K562 (cell line): ENCODE data around the gene MFSD12. TPM values are rescaled to one million over a fixed set of nuclear protein-coding genes. Genes with fewer than 3 reads are reported as not detected.

ENCODE experiments used
- AFF1 ChIP-seq, 2 experiments: fragments of 450-650 bp; IDR thresholded peaks; 2 replicates each; pipeline ENCODE4 v1.6.1; 2018; ENCODE audit warnings: mild to moderate bottlenecking in 2 of 2, low read depth in 1 of 2; ENCODE audit not compliant: partially characterized antibody in 2 of 2
- ARHGAP35 ChIP-seq: fragments of 450-650 bp; IDR thresholded peaks from 2 replicates; pipeline ENCODE4 v1.6.1; 2018; ENCODE audit not compliant: partially characterized antibody
- ARID2 ChIP-seq: fragments of 450-650 bp; IDR thresholded peaks from 2 replicates; pipeline ENCODE4 v1.6.1; 2017; ENCODE audit warnings: antibody characterized with exemption, mild to moderate bottlenecking
- CBFA2T3 ChIP-seq: fragments of 450-650 bp; IDR thresholded peaks from 2 replicates; pipeline ENCODE4 v1.6.1; 2017
- CHD2 ChIP-seq: IDR thresholded peaks from 2 replicates; pipeline ENCODE4 v1.6.1; 2011; ENCODE audit warnings: low read depth, low read length
- FOXA3 ChIP-seq, 2 experiments: fragments of 450-650 bp in 1 of 2; sonication (generic) in 1 of 2; formaldehyde crosslinking; IDR thresholded peaks in 1 of 2; conservative IDR thresholded peaks in 1 of 2; 2 replicates each; pipeline versions ENCODE4 v1.4.0 to v1.8.0; 2020 to 2022; ENCODE audit warnings: mild to moderate bottlenecking in 2 of 2, missing genetic modification reagents in 1 of 2
- FOXK2 ChIP-seq, 2 experiments: fragments of 450-650 bp; IDR thresholded peaks in 1 of 2; conservative IDR thresholded peaks in 1 of 2; 2 replicates each; pipeline ENCODE4 v1.6.1; 2016; ENCODE audit warnings: low read depth in 2 of 2, mild to moderate bottlenecking in 1 of 2
- HDAC1 ChIP-seq, 2 experiments: fragments of 450-650 bp; IDR thresholded peaks; 2 replicates each; pipeline ENCODE4 v1.6.1; 2016 to 2017; ENCODE audit warnings: inconsistent platforms in 1 of 2, mild to moderate bottlenecking in 1 of 2, moderate library complexity in 1 of 2
- KHSRP ChIP-seq: fragments of 450-650 bp; IDR thresholded peaks from 2 replicates; pipeline ENCODE4 v1.6.1; 2017
- MBD2 ChIP-seq: sonication (generic); IDR thresholded peaks from 2 replicates; pipeline ENCODE4 v1.6.1; 2016; ENCODE audit warnings: low read depth, borderline replicate concordance
- POLR2B ChIP-seq: fragments of 450-650 bp; IDR thresholded peaks from 2 replicates; pipeline ENCODE4 v1.6.1; 2018; ENCODE audit warnings: low read depth; ENCODE audit not compliant: partially characterized antibody
- SMARCA5 ChIP-seq: fragments of 450-650 bp; IDR thresholded peaks from 2 replicates; pipeline ENCODE4 v1.6.1; 2016
- SNIP1 ChIP-seq: fragments of 450-650 bp; IDR thresholded peaks from 2 replicates; pipeline ENCODE4 v1.7.1; 2017; ENCODE audit warnings: low read depth, mild to moderate bottlenecking
- polyA plus RNA-seq, 8 experiments: library from polyadenylated mRNA; depleted of rRNA in 4 of 8; stranded (reverse) in 5 of 8; unstranded in 3 of 8; fragments of >200 nt; fragmentation: Nextera tagmentation in 2 of 8; fragmentation: Illumina TruSeq in 1 of 8; extraction: Ambion mirVana in 2 of 8; extraction: Trizol in 1 of 8; gene quantifications; 2 replicates each; pipeline versions ENCODE4 v1.2.1 to v1.2.3, GENCODE V29; 2011 to 2014; ENCODE audit warnings: inconsistent platforms in 1 of 8, missing spikeins in 1 of 8
- total RNA-seq, 7 experiments: library from RNA; depleted of rRNA in 6 of 7; stranded (reverse); fragments of >200 nt in 6 of 7; fragmentation: Illumina TruSeq in 2 of 7; extraction: Trizol in 2 of 7; gene quantifications; 2 replicates each; pipeline versions ENCODE4 v1.2.1 to v1.2.3, GENCODE V29; 2011 to 2021; ENCODE audit warnings: low replicate concordance in 1 of 7
- TF ChIP-seq, protein P1 (sequence below): fragments of 250-450 bp; sonication (Bioruptor Pico); IDR thresholded peaks from 2 replicates; pipeline ENCODE4 v1.8.0; 2021; ENCODE audit warnings: borderline replicate concordance, mild to moderate bottlenecking, moderate library complexity; ENCODE audit not compliant: poor library complexity, severe bottlenecking
- TF ChIP-seq, protein P2 (sequence below): fragments of 450-650 bp; IDR thresholded peaks from 2 replicates; pipeline ENCODE4 v1.6.1; 2016; ENCODE audit warnings: antibody characterized with exemption

MFSD12 gene
- total and polyA plus RNA-seq, 9 of the 15 experiments (the other 6 are each of a cell fraction or from before 2014, with no cell fraction given): 0.69 to 112 (median 31.8) TPM

DNA sequence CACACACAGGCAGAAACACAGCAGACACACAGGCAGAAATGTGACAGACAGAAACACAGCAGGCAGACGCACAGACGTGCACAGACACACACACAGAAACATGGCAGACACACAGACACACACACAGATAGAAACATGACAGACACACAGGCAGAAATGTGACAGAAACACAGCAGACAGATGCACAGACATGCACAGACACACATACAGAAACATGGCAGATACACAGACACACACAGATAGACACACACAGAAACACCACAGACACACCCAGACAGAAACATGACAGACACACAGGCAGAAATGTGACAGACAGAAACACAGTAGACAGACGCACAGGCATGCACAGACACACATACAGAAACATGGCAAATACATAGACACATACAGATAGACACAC is 48.0 kb upstream of the MFSD12 start (continued):
- TF ChIP-seq FOXA3 (CRISPR knock-in tag; conservative IDR thresholded peaks at IDR 0.05 in 1 of 2, IDR thresholded peaks at IDR 0.05 in 1 of 2) (no peak), CBFA2T3 (no peak), HDAC1 (IDR thresholded peaks at IDR 0.05) (peak in 1 of 2 experiments; percentile 55; a peak in 1 of 4 replicates), POLR2B (peak; percentile 14), CHD2 (no peak), KHSRP (0 out of 2 replicates have a peak, but pooled peaks have one; percentile 41), SNIP1 (no peak), ARHGAP35 (peak; percentile 45), AFF1 (IDR thresholded peaks at IDR 0.05; ENCODE audit: low read depth in 1 of 2, partially characterized antibody in 2 of 2) (no peak), ARID2 (peak; percentile 11; the same call in 1 of the 2 replicates), FOXK2 (conservative IDR thresholded peaks at IDR 0.05 in 1 of 2, IDR thresholded peaks at IDR 0.05 in 1 of 2; ENCODE audit: low read depth in 2 of 2) (peak in 1 of 2 experiments; percentile 69; a peak in 2 of 4 replicates), MBD2 (no peak), SMARCA5 (peak; percentile 22; the same call in 1 of the 2 replicates)
- TF ChIP-seq, protein P1, sequence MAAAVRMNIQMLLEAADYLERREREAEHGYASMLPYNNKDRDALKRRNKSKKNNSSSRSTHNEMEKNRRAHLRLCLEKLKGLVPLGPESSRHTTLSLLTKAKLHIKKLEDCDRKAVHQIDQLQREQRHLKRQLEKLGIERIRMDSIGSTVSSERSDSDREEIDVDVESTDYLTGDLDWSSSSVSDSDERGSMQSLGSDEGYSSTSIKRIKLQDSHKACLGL (CRISPR knock-in tag): no peak
- TF ChIP-seq, protein P2, sequence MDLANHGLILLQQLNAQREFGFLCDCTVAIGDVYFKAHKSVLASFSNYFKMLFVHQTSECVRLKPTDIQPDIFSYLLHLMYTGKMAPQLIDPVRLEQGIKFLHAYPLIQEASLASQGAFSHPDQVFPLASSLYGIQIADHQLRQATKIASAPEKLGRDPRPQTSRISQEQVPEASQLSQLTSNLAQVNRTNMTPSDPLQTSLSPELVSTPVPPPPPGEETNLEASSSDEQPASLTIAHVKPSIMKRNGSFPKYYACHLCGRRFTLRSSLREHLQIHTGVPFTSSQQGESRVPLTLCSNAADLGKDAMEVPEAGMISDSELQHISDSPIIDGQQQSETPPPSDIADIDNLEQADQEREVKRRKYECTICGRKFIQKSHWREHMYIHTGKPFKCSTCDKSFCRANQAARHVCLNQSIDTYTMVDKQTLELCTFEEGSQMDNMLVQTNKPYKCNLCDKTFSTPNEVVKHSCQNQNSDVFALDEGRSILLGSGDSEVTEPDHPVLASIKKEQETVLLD: peak; percentile 13; the same call in 1 of the 2 replicates
